Breast epithelium (tissue), 4 donors: ENCODE results near the gene ADCY2. TPM values are rescaled to one million over a fixed set of nuclear protein-coding genes. Genes with fewer than 3 reads are reported as not detected.

ENCODE experiments used
- DNase-seq, 2 donors: peaks; one replicate each; pipeline ENCODE4 v3.0.0-alpha.2; 2019; ENCODE audit warnings: low spot score in 2 of 2
- H3K27ac ChIP-seq, 2 donors: fragments of 200-600 bp; sonication (generic) in 1 of 2; one replicate each; pipeline ENCODE4 v1.5.1; 2016 to 2019; ENCODE audit warnings: mild to moderate bottlenecking in 1 of 2
- H3K27me3 ChIP-seq, 2 donors: fragments of 200-600 bp; sonication (generic) in 1 of 2; one replicate each; pipeline versions ENCODE4 v1.5.1 to v1.6.0; 2017 to 2019; ENCODE audit warnings: control low read depth in 1 of 2, mild to moderate bottlenecking in 1 of 2
- H3K36me3 ChIP-seq: fragments of 200-600 bp; one replicate; pipeline ENCODE4 v1.5.1; 2019
- H3K4me1 ChIP-seq, 2 donors: fragments of 200-600 bp; sonication (generic); one replicate each; pipeline ENCODE4 v1.5.1; 2016 to 2019; ENCODE audit warnings: control low read depth in 1 of 2
- H3K4me3 ChIP-seq, 3 donors: fragments of 200-600 bp; sonication (generic); 1 replicate in 2 of 3; 2 replicates in 1 of 3; pipeline ENCODE4 v1.5.1; 2016 to 2019; ENCODE audit warnings: mild to moderate bottlenecking in 3 of 3, moderate library complexity in 2 of 3
- H3K9me3 ChIP-seq, 2 donors: fragments of 200-600 bp; sonication (generic) in 1 of 2; one replicate each; pipeline ENCODE4 v1.5.1; 2016 to 2019; ENCODE audit warnings: control low read depth in 1 of 2
- POLR2A ChIP-seq: fragments of 450-650 bp; IDR thresholded peaks from one replicate; pipeline ENCODE4 v1.6.1; 2016; ENCODE audit warnings: antibody characterized with exemption, mild to moderate bottlenecking, moderate library complexity
- POLR2AphosphoS5 ChIP-seq, 3 donors: sonication (generic); formaldehyde crosslinking; IDR thresholded peaks; one replicate each; pipeline ENCODE4 v1.6.1; 2017; ENCODE audit warnings: antibody characterized with exemption in 3 of 3
- intact Hi-C: fragments of 100-400 bp; cut with DNase I; formaldehyde crosslinking; loops from one replicate; pipeline ENCODE4 v1.15.1; 2023; ENCODE audit warnings: low total_unique reads
- total RNA-seq, 3 donors: library from RNA; depleted of rRNA; stranded (reverse); fragments of >200 nt; gene quantifications; one replicate each; pipeline ENCODE4 v1.1.0, GENCODE V29; 2016
- TF ChIP-seq, protein P1 (sequence below), 3 donors: fragments of 450-650 bp; IDR thresholded peaks; one replicate each; pipeline ENCODE4 v1.5.1; 2016 to 2017; ENCODE audit warnings: antibody characterized with exemption in 3 of 3, mild to moderate bottlenecking in 3 of 3, moderate library complexity in 3 of 3

The ADCY2 gene
- total RNA-seq, 3 donors from 2014 or later = 3.8 to 30.1 (median 4.9) TPM

DNA sequence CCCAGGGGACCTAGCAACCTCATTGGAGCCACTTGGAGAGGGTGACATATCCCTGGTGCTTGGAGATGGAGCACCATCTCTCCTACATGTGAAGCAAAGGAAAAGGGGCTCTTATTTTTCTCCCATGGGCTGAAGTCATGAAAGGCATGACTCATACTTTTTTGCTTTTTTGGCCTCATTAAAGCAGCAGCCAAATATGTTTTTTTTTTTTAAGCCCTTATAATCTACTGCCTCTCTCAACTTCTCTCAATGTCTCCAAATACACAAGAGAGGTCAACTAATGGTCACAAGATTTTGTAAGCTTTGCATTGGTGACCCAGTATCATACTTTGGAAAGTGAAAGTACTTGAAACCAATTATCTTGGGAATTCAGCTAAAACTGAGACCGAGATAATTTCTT lies 456.6 kb downstream of the ADCY2 start:
- peak overlapping the region; percentile 64 to 82 for H3K27ac ChIP-seq
- H3K4me3 ChIP-seq = no peak overlapping the region
- TF ChIP-seq, protein P1, sequence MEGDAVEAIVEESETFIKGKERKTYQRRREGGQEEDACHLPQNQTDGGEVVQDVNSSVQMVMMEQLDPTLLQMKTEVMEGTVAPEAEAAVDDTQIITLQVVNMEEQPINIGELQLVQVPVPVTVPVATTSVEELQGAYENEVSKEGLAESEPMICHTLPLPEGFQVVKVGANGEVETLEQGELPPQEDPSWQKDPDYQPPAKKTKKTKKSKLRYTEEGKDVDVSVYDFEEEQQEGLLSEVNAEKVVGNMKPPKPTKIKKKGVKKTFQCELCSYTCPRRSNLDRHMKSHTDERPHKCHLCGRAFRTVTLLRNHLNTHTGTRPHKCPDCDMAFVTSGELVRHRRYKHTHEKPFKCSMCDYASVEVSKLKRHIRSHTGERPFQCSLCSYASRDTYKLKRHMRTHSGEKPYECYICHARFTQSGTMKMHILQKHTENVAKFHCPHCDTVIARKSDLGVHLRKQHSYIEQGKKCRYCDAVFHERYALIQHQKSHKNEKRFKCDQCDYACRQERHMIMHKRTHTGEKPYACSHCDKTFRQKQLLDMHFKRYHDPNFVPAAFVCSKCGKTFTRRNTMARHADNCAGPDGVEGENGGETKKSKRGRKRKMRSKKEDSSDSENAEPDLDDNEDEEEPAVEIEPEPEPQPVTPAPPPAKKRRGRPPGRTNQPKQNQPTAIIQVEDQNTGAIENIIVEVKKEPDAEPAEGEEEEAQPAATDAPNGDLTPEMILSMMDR (IDR thresholded peaks at IDR 0.05) = no peak
- no peak for TF ChIP-seq POLR2A
- TF ChIP-seq POLR2AphosphoS5 (IDR thresholded peaks at IDR 0.05) = no peak
- intact Hi-C loops = no loop called here
- H3K27me3 ChIP-seq = no peaks in the 10 kb centered on the region
- peaks cover 0 to 3% of the 10 kb centered on the region in 2 donors for H3K4me1 ChIP-seq
- DNase-seq = no peak
- no peaks in the 10 kb centered on the region for H3K9me3 ChIP-seq
- no peaks in the 10 kb centered on the region for H3K36me3 ChIP-seq

DNA sequence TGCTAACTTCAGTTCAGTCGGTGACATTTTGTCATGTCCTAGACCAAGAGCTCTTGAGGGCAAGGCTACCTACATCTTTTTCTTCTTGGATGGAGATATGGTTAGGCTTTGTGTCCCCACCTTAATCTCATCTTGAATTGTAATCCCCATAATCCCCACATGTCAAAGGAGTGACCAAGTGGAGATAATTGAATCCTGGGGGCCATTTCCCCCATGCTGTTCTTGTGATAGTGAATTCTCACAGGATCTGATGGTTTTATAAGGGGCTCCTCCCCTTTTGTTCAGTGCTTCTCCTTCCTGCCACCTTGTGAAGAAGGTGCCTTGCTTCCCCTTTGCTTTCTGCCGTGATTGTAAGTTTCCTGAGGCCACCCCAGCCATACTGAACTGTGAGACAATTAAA lies 457.1 kb downstream of the ADCY2 start:
- H3K4me3 ChIP-seq = no peak overlapping the region
- peaks cover 0 to 3% of the 10 kb centered on the region in 2 donors for H3K4me1 ChIP-seq
- TF ChIP-seq POLR2A (no peak), POLR2AphosphoS5 (IDR thresholded peaks at IDR 0.05) (no peak)
- TF ChIP-seq, protein P1 (IDR thresholded peaks at IDR 0.05) = no peak
- H3K36me3 ChIP-seq = no peaks in the 10 kb centered on the region
- no peaks in the 10 kb centered on the region for H3K27me3 ChIP-seq
- no peaks in the 10 kb centered on the region for H3K9me3 ChIP-seq
- intact Hi-C loops = no loop called here
- H3K27ac ChIP-seq = peak overlapping the region in 1 of 2 donors; percentile 6
- DNase-seq = no peak

DNA sequence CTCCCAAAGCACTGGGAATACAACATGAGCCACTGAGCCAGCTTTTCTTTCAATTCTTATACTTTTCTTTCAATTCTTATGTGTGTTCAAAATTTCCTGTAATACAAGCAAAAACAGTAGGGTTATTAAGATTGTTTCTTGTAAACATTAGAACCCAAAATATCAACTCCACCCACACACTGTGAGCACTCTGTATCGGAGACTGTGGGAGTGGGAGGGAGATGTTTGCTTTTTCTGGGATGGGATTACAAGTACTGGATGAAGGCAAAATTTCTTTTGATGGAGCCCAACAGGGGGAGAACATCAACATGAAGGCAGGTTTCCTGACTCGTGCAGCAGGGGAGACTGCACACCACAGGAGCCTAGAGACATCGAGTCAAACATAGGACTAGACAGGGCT lies 459.7 kb downstream of the ADCY2 start:
- H3K36me3 ChIP-seq = no peaks in the 10 kb centered on the region
- intact Hi-C loops = no loop called here
- no peak overlapping the region for H3K27ac ChIP-seq
- no peak for DNase-seq
- no peaks in the 10 kb centered on the region for H3K4me1 ChIP-seq
- H3K9me3 ChIP-seq = no peaks in the 10 kb centered on the region
- H3K4me3 ChIP-seq = no peak overlapping the region
- no peak for TF ChIP-seq POLR2AphosphoS5 (IDR thresholded peaks at IDR 0.05)
- TF ChIP-seq POLR2A = no peak
- TF ChIP-seq, protein P1 (IDR thresholded peaks at IDR 0.05) = no peak
- H3K27me3 ChIP-seq = no peaks in the 10 kb centered on the region

DNA sequence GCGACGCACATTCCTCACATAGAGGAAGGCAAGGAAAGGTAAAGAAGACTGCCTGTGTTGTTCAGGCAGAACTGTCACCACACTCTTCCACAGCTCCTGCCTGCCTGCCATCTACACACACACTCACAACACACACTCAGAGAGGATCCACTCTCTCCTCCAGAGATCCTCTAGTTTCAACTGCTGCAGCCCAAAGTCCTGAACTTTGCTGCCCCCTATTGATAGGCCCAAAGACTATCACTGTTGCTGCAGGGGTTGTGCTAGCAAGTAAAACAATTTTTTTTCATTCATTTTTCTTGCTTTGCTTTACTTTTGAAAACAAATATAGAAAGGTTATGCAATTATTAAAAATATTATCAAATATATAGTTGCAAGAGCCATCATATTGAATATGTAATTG lies 460.9 kb downstream of the ADCY2 start:
- DNase-seq = no peak
- Histone ChIP-seq H3K27ac (no peak overlapping the region), H3K27me3 (no peaks in the 10 kb centered on the region), H3K36me3 (no peaks in the 10 kb centered on the region), H3K9me3 (no peaks in the 10 kb centered on the region), H3K4me3 (no peak overlapping the region), H3K4me1 (no peaks in the 10 kb centered on the region)
- intact Hi-C loops = no loop called here
- TF ChIP-seq, protein P1 (IDR thresholded peaks at IDR 0.05) = peak; percentile 21 to 34 (median 23)
- no peak for TF ChIP-seq POLR2A

DNA sequence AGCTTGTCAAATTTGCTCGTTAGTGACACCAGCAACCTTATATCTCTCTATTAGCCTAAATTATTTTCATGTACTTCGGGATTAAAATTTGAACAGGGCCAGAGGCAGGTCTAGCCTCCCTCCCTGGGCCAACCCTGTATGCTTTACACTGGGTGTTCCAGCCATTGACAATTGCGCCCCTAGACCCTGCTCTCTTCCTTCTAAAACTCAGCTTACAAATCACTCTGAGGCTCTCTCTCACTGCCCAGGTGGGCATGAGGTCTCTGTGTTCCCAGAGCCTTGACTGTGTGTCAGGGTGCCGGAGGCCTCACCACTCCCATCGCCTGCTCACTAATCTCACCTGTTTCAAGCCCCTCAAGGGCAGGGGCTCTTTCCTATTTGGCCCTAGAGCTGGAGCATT lies 461.4 kb downstream of the ADCY2 start:
- no peak for DNase-seq
- Histone ChIP-seq H3K4me3 (no peak overlapping the region), H3K27ac (no peak overlapping the region), H3K36me3 (peaks cover 1% of the 10 kb centered on the region), H3K9me3 (no peaks in the 10 kb centered on the region), H3K4me1 (no peaks in the 10 kb centered on the region), H3K27me3 (no peaks in the 10 kb centered on the region)
- TF ChIP-seq POLR2A (no peak), POLR2AphosphoS5 (IDR thresholded peaks at IDR 0.05) (no peak)
- TF ChIP-seq, protein P1 (IDR thresholded peaks at IDR 0.05) = no peak
- intact Hi-C loops = no loop called here
